HT1080 (cell line): ENCODE results near the gene RPL38. TPM values are rescaled to one million over a fixed set of nuclear protein-coding genes. Genes with fewer than 3 reads are reported as not detected.

Experiments
- DNase-seq: peaks from one replicate; pipeline ENCODE4 v3.0.0-alpha.2; 2015; ENCODE audit warnings: low read depth
- polyA plus RNA-seq, 2 experiments: library from polyadenylated mRNA; depleted of rRNA; stranded (reverse); fragments of >200 nt; gene quantifications; 2 replicates each; pipeline ENCODE4 v1.2.3, GENCODE V29; 2015
- total RNA-seq: library from RNA; depleted of rRNA; stranded (reverse); fragments of >200 nt; shearing (Covaris generic); gene quantifications from 2 replicates; pipeline ENCODE4 v1.2.3, GENCODE V29; 2014; rRNA removed

Gene RPL38
- 2,345 and 2,950 TPM in 2 replicates for total RNA-seq
- 572 and 761 TPM in 2 replicates for polyA plus RNA-seq (2015; cell fraction: cytosol; rRNA removed)
- polyA plus RNA-seq (2015; cell fraction: nucleus; rRNA removed), result 209 and 215 TPM in 2 replicates

- peak; percentile 89 for DNase-seq
Observed at GRCh38 chr17:74203439-74204240, at the start of gene RPL38. TSS of gene RPL38 (plus strand) at chr17:74203678. CDS start at chr17:74203956, 278 bp downstream.

- DNase-seq, result no peak
Observed at GRCh38 chr17:74153821-74154430, 49.6 kb upstream of the RPL38 start.

GRCh38 chr17:74156878-74157277 lies 46.6 kb upstream of the RPL38 start:
- no peak for DNase-seq

GRCh38 chr17:74157366-74157765 lies 46.1 kb upstream of the RPL38 start:
- DNase-seq, result no peak

- no peak for DNase-seq
Observed at GRCh38 chr17:74158761-74159160, 44.7 kb upstream of the RPL38 start.

GRCh38 chr17:74159226-74159840 lies 44.1 kb upstream of the RPL38 start:
- DNase-seq, result no peak

GRCh38 chr17:74160656-74161502 lies 42.6 kb upstream of the RPL38 start:
- DNase-seq, result no peak

GRCh38 chr17:74161503-74161875 lies 42.0 kb upstream of the RPL38 start:
- DNase-seq, result no peak

- DNase-seq, result no peak
Observed at GRCh38 chr17:74163271-74163821, 40.1 kb upstream of the RPL38 start.

GRCh38 chr17:74163836-74164235 lies 39.6 kb upstream of the RPL38 start:
- DNase-seq, result no peak

GRCh38 chr17:74164446-74165045 lies 38.9 kb upstream of the RPL38 start:
- no peak for DNase-seq

GRCh38 chr17:74165797-74166365 lies 37.6 kb upstream of the RPL38 start:
- no peak for DNase-seq

GRCh38 chr17:74170924-74171323 lies 32.6 kb upstream of the RPL38 start:
- no peak for DNase-seq

GRCh38 chr17:74172700-74173099 lies 30.8 kb upstream of the RPL38 start:
- no peak for DNase-seq

GRCh38 chr17:74176546-74177001 lies 26.9 kb upstream of the RPL38 start:
- DNase-seq, result peak; percentile 61

GRCh38 chr17:74177018-74177450 lies 26.4 kb upstream of the RPL38 start:
- DNase-seq, result peak; percentile 76

GRCh38 chr17:74179576-74179975 lies 23.9 kb upstream of the RPL38 start:
- DNase-seq, result no peak

- DNase-seq, result no peak
Observed at GRCh38 chr17:74180336-74180735, 23.1 kb upstream of the RPL38 start.

GRCh38 chr17:74181341-74181740 lies 22.1 kb upstream of the RPL38 start:
- DNase-seq, result no peak
